ENCODE measurements around the gene FBXO21.
A peak's percentile ranks its signal among the peaks of the same experiment; 100 is the strongest.

FBXO21 gene

DNA sequence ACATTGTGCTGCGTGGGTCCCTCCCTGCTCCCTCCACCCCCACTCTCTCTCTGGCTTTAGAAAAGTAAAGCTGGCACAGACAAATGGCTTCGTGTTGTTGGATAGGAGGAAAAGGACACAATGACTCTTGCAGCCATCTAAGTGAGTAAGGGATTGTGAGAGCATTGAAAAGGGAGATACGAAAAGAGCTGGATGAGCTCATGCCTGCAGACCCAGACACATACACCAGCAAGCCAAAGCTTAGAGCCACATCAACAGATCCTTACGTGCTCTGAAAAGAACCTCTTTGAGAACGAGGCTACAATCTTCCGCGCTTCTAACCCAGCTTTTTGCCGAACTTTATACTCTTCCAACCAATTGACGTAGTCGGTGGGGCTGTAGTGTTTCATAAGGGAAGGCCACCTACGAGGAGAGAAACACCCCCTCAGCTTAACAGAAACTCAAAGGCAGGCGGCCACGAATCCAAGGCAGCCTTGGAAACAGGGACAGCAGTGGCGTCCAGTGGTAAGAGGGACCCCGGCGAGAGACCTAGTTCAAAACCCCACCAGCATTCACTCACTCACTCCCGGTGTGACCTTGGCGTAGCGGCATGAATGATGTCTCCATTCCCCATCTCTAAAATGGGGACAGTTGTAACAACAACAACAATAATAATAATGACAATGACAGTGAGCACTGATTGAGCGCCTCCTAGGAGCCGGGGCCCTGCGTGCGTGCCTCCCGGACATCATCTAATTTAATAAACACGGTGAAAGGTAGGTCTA is 1.1 kb downstream of the FBXO21 start:
- H3F3A ChIP-seq (ENCODE audit: insufficient read depth, low read length) = no peaks in the 10 kb centered on the region
- H2AFZ ChIP-seq (ENCODE audit: low read length) = no peak overlapping the region
- no peaks in the 10 kb centered on the region for H3K9me2 ChIP-seq (replicated peaks; ENCODE audit: insufficient read depth, low read length)
- H3K27ac ChIP-seq (ENCODE audit: low read length) = no peak overlapping the region
- H3K9ac ChIP-seq (ENCODE audit: low read length) = peak overlapping the region; percentile 65
- TF ChIP-seq EZH2phosphoT487 (IDR thresholded peaks at IDR 0.05; ENCODE audit: low read length) (no peak), EZH2 (optimal IDR thresholded peaks at IDR 0.05; ENCODE audit: low read depth, low read length) (no peak)
- TF ChIP-seq, protein P1, sequence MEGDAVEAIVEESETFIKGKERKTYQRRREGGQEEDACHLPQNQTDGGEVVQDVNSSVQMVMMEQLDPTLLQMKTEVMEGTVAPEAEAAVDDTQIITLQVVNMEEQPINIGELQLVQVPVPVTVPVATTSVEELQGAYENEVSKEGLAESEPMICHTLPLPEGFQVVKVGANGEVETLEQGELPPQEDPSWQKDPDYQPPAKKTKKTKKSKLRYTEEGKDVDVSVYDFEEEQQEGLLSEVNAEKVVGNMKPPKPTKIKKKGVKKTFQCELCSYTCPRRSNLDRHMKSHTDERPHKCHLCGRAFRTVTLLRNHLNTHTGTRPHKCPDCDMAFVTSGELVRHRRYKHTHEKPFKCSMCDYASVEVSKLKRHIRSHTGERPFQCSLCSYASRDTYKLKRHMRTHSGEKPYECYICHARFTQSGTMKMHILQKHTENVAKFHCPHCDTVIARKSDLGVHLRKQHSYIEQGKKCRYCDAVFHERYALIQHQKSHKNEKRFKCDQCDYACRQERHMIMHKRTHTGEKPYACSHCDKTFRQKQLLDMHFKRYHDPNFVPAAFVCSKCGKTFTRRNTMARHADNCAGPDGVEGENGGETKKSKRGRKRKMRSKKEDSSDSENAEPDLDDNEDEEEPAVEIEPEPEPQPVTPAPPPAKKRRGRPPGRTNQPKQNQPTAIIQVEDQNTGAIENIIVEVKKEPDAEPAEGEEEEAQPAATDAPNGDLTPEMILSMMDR (IDR thresholded peaks at IDR 0.05; ENCODE audit: low read length) = no peak; the same call in 1 of the 2 replicates
- no peaks in the 10 kb centered on the region for H3K27me3 ChIP-seq (replicated peaks; ENCODE audit: insufficient read depth, low read length)
- peak overlapping the region; percentile 76; the same call in 1 of the 2 replicates for H3K4me2 ChIP-seq (ENCODE audit: low read depth, low read length)
- H4K20me1 ChIP-seq (ENCODE audit: insufficient read depth, low read length) = no peaks in the 10 kb centered on the region
- H3K9me3 ChIP-seq (replicated peaks; ENCODE audit: insufficient read depth, low read length) = no peaks in the 10 kb centered on the region
- peak overlapping the region; percentile 74 for H3K4me3 ChIP-seq (ENCODE audit: low read length)
- no peaks in the 10 kb centered on the region; the same call in 1 of the 2 replicates for H3K36me3 ChIP-seq (replicated peaks; ENCODE audit: insufficient read depth, low read length)
- peaks cover 7% of the 10 kb centered on the region; the same call in 1 of the 2 replicates for H3K4me1 ChIP-seq (ENCODE audit: low read length)
- no peak for DNase-seq
- H3K79me2 ChIP-seq (ENCODE audit: low read length) = peaks cover 25% of the 10 kb centered on the region

DNA sequence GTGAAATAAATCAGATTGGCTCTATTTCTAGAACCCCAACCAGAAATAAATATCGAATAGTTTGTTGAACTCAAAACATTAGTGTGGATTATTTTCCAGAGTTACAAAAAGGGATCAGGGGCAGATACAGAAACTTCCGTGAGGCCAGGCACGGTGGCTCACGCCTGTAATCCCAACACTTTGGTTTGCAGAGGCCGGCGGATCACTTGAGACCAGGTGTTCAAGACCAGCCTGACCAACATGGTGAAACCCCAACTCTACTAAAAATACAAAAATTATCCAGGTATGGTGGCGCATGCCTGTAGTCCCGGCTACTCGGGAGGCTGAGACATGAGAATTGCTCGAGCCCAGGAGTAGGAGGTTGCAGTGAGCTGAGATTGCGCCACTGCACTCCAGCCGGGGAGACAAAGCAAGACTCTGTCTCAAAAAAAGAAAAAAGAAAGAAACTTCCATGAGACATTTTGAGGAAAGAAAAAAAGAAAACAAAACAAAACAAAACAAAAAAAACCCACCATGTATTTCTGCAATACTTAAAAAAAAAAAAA is 2.1 kb downstream of the FBXO21 start:
- no peaks in the 10 kb centered on the region for H3K9me3 ChIP-seq (replicated peaks; ENCODE audit: insufficient read depth, low read length)
- H3K4me1 ChIP-seq (ENCODE audit: low read length) = peaks cover 7% of the 10 kb centered on the region; the same call in 1 of the 2 replicates
- no peaks in the 10 kb centered on the region for H3K9me2 ChIP-seq (replicated peaks; ENCODE audit: insufficient read depth, low read length)
- H3F3A ChIP-seq (ENCODE audit: insufficient read depth, low read length) = no peaks in the 10 kb centered on the region
- no peaks in the 10 kb centered on the region for H4K20me1 ChIP-seq (ENCODE audit: insufficient read depth, low read length)
- H3K4me2 ChIP-seq (ENCODE audit: low read depth, low read length) = no peak overlapping the region
- no peak overlapping the region for H3K9ac ChIP-seq (ENCODE audit: low read length)
- H3K36me3 ChIP-seq (replicated peaks; ENCODE audit: insufficient read depth, low read length) = no peaks in the 10 kb centered on the region; the same call in 1 of the 2 replicates
- no peak overlapping the region for H3K27ac ChIP-seq (ENCODE audit: low read length)
- DNase-seq = no peak
- TF ChIP-seq EZH2 (optimal IDR thresholded peaks at IDR 0.05; ENCODE audit: low read depth, low read length) = no peak
- TF ChIP-seq EZH2phosphoT487 (IDR thresholded peaks at IDR 0.05; ENCODE audit: low read length) = no peak
- TF ChIP-seq, protein P1 (IDR thresholded peaks at IDR 0.05; ENCODE audit: low read length) = no peak
- H3K4me3 ChIP-seq (ENCODE audit: low read length) = no peak overlapping the region
- H3K79me2 ChIP-seq (ENCODE audit: low read length) = peaks cover 25% of the 10 kb centered on the region
- no peaks in the 10 kb centered on the region for H3K27me3 ChIP-seq (replicated peaks; ENCODE audit: insufficient read depth, low read length)
- no peak overlapping the region for H2AFZ ChIP-seq (ENCODE audit: low read length)

DNA sequence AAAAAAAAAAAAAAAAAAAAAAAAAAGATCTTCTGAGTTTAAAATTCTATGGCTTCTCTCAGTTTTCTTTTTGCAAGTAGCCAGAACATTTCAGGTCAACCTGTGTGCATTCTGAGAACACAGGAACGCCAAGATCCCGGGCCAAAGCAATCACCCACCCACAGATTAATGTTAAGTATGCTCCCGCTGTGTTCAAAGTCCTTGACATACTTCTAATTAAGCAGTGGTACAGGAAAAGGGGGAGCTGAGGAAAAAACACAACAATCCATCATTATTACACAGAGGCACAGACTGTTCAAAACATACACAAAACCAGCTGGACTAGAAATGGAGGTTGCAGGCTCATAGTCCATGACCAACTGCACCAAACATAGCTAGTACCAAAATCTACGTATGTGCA is 2.8 kb downstream of the FBXO21 start:
- Histone ChIP-seq H4K20me1 (ENCODE audit: insufficient read depth, low read length) (no peaks in the 10 kb centered on the region), H3K9me3 (replicated peaks; ENCODE audit: insufficient read depth, low read length) (no peaks in the 10 kb centered on the region), H3K79me2 (ENCODE audit: low read length) (peaks cover 25% of the 10 kb centered on the region), H3K4me3 (ENCODE audit: low read length) (no peak overlapping the region), H3F3A (ENCODE audit: insufficient read depth, low read length) (no peaks in the 10 kb centered on the region), H3K27me3 (replicated peaks; ENCODE audit: insufficient read depth, low read length) (no peaks in the 10 kb centered on the region), H2AFZ (ENCODE audit: low read length) (no peak overlapping the region), H3K4me2 (ENCODE audit: low read depth, low read length) (no peak overlapping the region), H3K9me2 (replicated peaks; ENCODE audit: insufficient read depth, low read length) (no peaks in the 10 kb centered on the region), H3K4me1 (ENCODE audit: low read length) (peaks cover 7% of the 10 kb centered on the region; the same call in 1 of the 2 replicates), H3K36me3 (replicated peaks; ENCODE audit: insufficient read depth, low read length) (no peaks in the 10 kb centered on the region; the same call in 1 of the 2 replicates), H3K27ac (ENCODE audit: low read length) (no peak overlapping the region), H3K9ac (ENCODE audit: low read length) (no peak overlapping the region)
- TF ChIP-seq EZH2 (optimal IDR thresholded peaks at IDR 0.05; ENCODE audit: low read depth, low read length) (no peak), EZH2phosphoT487 (IDR thresholded peaks at IDR 0.05; ENCODE audit: low read length) (no peak)
- TF ChIP-seq, protein P1 (IDR thresholded peaks at IDR 0.05; ENCODE audit: low read length) = no peak
- DNase-seq = no peak

Data from MM.1S (cell line).